Hematopoietic multipotent progenitor cell treated with erythropoietin and hydrocortisone succinate and interleukin-3 and kit ligand, for 17 days (in vitro differentiated cells): ENCODE measurements around the gene SPPL2A.
"Not testable (repeated sequence)": the region's sequence is repeated elsewhere in the genome, so short reads cannot be mapped to it uniquely, and the experiment has no call there.

Source experiments
- DNase-seq: peaks from one replicate; pipeline ENCODE4 v3.0.0-alpha.2; 2015; ENCODE audit warnings: low spot score

The SPPL2A gene

GRCh38 chr15:50767332-50767861 is 1.9 kb upstream of the SPPL2A start:
- DNase-seq: no peak

DNA sequence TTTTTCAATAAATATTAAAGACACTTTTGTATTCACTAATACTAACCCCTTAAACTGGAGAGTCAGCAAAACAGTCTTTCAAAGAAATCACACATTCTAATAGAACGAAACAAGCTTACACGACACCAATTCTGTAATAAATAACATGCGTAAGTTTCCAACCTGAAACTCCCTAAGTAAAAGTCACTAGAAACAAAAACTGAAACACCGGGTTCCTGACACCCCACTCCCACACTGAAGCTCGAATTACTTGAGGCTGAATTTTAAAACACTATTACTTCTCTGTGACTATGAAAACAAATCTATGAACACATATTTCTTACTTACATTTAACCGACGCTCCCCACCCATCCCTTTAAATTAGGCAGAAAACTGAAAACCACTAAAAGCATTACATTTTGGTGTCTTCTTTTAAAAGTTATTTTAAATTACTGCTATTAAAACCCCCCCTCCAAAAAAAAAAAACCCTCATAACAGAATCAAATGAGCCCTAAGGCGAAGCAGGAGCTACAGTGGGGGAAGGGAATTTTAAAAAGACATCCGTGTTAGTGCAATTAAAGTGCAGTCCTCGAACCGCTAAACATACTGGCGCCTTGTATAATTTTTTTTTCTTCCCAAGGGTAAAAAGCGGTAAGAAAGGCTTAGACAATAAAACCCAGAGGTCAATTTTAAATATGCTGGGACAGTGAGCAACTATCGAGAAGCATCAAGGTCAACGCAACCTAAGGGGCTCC is 878 bp downstream of the SPPL2A start:
- peak; percentile 29 for DNase-seq

- DNase-seq: no peak
Measured at GRCh38 chr15:50758712-50759205, 6.7 kb downstream of the SPPL2A start.

GRCh38 chr15:50753463-50753862 is 12.0 kb downstream of the SPPL2A start:
- no peak for DNase-seq

- DNase-seq: no peak
Measured at GRCh38 chr15:50751394-50751793, 14.1 kb downstream of the SPPL2A start.

DNA sequence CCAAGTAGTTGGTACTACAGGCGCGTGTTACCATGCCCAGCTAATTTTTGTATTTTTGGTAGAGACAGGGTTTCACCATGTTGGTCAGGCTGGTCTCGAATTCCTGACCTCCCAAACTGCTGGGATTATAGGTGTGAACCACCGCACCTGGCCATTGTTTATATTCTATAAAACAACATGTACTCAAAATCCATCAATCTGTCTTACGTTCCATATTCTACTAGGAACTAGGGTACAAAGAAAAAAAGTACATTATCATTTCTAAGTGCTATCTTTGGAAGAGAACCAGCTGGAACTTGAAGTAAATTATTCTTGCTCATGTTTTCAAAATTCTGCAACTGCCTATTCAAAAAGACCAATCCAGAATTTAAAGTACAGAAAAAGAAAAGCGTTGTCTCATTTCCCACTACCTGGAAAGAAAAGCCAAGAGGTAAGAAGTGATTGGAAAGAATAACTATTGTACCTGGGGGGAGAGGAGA is 15.2 kb downstream of the SPPL2A start:
- no peak for DNase-seq

GRCh38 chr15:50747523-50747922 is 18.0 kb downstream of the SPPL2A start:
- DNase-seq: no peak

GRCh38 chr15:50744601-50745000 is 20.9 kb downstream of the SPPL2A start:
- no peak for DNase-seq

DNA sequence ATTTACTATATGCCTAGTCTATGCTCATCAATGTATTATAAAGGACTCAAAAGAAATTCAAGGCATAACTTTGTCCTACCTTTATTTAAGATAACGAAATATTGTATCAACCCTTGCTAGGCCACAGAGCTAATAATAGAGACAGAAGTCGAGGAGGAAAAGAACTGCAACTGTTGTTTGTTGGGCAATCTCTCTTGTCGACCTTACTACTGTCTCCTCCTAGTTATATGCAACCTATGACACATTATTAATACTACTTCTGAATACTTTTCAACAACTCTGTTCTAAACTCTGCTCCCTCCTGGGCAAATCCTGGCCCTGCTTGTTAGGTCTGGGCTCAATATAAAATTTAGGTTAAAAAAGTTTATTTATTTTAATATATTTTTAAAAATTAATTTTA is 24.6 kb downstream of the SPPL2A start:
- no peak for DNase-seq

DNA sequence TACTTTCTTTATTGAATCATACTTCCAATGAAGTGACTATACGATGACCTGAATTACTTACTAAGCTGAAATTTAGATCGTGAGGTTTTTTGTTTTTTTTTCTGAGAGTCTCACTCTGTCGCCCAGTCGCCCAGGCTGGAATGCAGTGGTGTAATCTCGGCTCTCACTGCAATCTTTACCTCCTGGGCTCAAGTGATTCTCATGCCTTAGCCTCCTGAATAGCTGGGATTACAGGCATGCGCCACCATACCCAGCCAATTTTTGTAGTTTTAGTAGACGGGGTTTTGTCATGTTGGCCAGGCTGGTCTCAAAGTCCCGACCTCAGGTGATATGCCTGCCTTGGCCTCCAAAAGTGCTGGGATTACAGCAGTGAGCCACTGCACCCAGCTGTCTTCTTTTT is 28.7 kb downstream of the SPPL2A start:
- DNase-seq: no peak

GRCh38 chr15:50735156-50735555 is 30.4 kb downstream of the SPPL2A start:
- DNase-seq: no peak

DNA sequence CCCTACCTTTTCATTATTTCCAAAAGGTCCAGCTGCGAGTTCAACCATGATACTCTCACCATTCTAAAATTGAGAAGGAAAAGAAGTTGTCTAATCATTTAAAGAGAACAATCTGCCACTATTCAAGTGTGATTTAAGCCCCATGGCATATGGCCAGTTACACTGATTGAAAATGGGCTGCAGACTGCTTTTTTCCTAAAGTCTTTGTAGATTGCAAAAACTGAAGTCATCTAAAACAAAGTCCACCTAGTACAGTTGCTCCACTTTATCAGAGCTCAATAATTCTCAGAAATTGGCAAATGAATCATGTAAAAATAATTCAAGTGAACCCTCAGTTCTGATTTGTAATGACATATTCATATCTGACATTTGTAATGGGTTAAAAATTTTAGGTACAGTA is 39.2 kb downstream of the SPPL2A start:
- no peak for DNase-seq

- DNase-seq: no peak
Measured at GRCh38 chr15:50718700-50719125, 46.8 kb downstream of the SPPL2A start.

- DNase-seq: no peak
Measured at GRCh38 chr15:50712018-50712417, 53.5 kb downstream of the SPPL2A start.

DNA sequence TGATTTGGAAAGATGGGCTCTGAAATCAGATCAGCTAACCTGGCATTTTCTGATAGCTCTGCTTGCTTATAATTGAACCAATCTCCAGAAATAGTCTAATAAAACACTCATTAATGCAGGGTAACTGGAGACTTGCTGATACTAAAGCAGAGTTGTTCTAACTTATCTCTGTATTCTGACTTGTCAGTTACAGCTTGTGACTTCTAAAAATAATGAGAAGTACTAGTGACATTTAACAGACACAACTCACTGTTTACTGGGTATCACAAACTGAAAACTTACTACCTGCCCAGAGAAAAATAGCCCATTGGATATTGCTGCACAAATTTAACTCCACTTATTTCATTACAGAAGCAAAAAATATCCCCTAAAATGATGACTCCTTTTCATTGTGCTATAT is 54.9 kb downstream of the SPPL2A start:
- DNase-seq: no peak

DNA sequence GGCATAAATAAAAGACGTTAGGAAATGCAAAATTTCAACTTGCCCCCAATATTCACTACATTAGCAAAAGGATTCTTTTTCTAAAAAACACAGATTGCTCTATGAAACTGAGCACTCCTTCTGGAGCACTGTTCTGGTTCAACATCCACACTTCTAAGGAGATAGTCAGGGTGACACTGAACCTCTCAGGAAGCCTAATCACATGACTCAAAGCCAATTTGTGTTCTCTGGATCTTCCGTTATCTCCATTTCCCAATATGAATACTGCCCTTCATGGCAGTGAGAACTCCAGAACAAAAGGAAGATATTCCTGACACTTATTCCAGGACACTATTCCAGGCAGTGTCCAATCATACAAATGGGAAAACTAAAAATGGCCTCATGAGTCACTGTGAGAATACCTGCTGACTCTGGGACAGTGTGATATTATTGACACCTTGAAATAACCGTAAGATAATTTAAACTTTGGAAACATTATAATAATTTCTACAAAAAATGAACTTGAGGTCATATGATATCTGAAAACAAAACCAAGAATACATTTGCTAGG is 57.6 kb downstream of the SPPL2A start:
- DNase-seq: no peak

- no peak for DNase-seq
Measured at GRCh38 chr15:50702762-50703334, 62.7 kb downstream of the SPPL2A start.

DNA sequence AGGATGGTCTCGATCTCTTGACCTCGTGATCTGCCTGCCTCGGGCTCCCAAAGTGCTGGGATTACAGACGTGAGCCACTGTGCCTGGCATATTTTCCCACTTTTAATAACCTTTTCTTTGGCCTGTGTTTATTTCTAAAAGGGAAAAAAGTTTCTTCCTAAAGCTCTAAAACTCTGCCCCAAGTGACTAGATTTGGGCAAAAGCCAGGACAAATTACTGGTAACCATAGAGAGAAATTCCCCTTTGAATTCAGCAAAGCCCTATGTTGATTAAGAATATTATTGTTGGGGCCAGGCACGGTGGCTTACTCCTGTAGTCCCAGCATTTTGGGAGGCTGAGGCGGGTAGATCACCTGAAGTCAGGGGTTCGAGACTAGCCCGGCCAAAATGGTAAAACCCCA is 67.4 kb downstream of the SPPL2A start:
- no peak for DNase-seq

GRCh38 chr15:50697109-50697797 is 68.3 kb downstream of the SPPL2A start:
- DNase-seq: no peak

DNA sequence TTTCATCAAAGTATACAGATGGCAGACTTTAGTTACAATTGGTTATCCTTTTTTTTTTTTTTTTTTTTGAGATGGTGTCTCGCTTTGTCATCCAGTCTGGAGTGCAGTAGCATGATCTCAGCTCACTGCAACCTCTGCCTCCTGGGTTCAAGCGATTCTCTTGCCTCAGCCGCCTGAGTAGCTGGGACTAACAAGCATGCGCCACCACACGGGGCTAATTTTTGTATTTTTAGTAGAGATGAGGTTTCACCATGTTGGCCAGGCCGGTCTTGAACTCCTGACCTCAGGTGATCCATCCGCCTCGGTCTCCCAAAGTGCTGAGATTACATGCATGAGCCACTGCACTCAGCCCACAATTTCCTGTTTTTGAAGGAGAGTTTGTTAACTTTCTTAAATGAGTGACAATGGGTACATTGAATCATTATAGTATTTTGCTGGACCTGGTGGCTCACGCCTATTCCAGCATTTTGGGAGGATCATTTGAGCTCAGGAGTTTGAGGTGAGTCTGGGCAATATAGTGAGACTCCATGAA is 70.8 kb downstream of the SPPL2A start:
- not testable (repeated sequence) for DNase-seq

DNA sequence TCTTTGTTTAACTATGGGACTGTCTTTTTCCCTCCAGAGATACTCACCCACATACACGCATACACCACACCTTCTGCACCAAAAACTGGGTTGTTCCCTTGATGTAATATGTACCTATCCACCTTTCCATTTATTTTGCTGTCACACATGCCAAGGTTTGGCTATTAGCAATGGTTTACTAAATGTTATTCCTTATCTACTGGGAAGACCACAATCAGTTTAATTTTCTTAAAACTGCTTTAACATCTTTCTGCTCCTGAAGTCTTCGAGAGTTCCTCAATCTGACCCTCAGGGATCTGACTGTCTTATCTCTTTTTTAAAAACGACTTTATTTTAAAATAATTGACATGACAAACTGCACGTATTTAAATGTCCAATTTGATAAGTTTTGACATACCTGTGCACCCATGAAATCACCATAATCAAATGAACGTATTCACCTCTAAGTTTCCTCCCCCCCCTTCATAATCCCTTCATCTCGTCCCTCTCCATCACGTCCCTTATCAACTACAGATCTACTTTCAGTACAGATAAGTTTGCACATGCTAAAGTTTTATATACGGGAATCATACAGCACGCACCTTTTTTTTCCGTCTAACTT is 78.1 kb downstream of the SPPL2A start:
- DNase-seq: no peak
